GM12874 (cell line): ENCODE results near the gene A4GALT.

ENCODE experiments used
- TF ChIP-seq, protein P1 (sequence below): IDR thresholded peaks from 2 replicates; pipeline ENCODE4 v1.5.1; 2011; ENCODE audit warnings: low read depth, mild to moderate bottlenecking, control low read depth, low read length, moderate library complexity; ENCODE audit not compliant: insufficient read depth

Gene A4GALT

DNA sequence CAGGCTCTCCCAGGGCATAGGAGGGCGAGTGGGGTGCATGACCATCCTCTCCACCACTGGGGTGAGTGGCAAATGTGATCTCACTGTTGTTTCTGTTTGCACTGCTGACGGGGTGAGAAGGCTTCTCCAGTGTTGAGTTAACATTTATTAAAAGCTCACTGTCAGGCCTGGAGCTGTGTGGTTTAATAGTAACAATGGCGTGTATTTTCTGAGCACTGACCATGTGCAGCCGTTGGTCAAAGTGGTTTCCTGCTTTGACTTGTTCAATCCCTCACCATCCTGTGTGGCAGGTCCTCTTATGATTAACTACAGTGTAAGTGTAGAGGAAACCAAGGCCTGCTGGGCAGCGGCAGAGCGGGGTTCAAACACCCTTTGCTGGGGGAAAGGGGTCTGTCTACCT is 4.4 kb downstream of the A4GALT start:
- TF ChIP-seq, protein P1, sequence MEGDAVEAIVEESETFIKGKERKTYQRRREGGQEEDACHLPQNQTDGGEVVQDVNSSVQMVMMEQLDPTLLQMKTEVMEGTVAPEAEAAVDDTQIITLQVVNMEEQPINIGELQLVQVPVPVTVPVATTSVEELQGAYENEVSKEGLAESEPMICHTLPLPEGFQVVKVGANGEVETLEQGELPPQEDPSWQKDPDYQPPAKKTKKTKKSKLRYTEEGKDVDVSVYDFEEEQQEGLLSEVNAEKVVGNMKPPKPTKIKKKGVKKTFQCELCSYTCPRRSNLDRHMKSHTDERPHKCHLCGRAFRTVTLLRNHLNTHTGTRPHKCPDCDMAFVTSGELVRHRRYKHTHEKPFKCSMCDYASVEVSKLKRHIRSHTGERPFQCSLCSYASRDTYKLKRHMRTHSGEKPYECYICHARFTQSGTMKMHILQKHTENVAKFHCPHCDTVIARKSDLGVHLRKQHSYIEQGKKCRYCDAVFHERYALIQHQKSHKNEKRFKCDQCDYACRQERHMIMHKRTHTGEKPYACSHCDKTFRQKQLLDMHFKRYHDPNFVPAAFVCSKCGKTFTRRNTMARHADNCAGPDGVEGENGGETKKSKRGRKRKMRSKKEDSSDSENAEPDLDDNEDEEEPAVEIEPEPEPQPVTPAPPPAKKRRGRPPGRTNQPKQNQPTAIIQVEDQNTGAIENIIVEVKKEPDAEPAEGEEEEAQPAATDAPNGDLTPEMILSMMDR, result no peak

DNA sequence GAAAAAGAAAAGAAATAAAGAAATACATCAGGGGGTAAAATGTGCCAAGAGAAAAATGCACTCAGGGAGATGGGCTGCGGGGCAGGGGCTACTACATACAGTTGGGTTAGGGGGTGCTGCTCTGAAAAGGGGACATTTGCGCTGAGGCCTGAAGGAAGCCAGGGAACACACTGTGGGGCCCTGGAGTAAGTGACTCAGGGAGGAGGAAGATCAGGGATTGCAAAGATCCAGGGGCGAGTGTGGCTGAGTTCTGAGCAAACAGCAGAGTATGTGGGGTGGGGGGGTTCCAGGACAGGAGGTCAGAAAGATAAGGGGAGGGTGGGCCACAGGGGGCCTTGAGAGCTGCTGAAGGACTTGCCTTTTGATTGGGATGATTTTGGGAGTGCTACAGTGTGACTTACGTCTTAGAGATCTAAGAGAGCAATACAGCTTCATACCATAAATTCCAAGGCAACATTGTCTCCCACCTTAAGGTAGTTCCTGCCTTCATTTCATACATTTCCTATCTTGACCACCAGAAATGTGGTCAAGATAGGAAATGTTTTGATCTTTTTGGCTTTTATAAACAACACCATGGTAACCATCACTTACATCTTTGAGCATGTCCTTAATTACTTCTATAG is 5.8 kb downstream of the A4GALT start:
- TF ChIP-seq, protein P1, result no peak

DNA sequence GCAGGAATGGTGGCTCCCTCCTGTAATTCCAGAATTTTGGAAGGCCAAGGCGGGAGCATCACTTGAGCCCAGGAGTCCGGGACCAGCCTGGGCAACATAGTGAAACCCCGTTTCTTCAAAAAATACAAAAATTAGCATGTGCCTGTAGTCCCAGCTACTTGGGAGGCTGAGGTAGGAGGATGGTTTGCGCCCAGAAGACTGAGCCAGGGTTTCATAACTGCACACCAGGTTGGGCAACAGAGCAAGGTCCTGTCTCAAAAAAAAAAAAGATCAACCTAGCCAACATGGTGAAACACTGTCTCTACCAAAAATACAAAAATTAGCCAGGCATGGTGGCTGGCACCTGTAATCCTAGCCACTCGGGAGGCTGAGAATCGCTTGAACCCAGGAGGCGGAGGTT is 6.4 kb downstream of the A4GALT start:
- TF ChIP-seq, protein P1, result no peak

DNA sequence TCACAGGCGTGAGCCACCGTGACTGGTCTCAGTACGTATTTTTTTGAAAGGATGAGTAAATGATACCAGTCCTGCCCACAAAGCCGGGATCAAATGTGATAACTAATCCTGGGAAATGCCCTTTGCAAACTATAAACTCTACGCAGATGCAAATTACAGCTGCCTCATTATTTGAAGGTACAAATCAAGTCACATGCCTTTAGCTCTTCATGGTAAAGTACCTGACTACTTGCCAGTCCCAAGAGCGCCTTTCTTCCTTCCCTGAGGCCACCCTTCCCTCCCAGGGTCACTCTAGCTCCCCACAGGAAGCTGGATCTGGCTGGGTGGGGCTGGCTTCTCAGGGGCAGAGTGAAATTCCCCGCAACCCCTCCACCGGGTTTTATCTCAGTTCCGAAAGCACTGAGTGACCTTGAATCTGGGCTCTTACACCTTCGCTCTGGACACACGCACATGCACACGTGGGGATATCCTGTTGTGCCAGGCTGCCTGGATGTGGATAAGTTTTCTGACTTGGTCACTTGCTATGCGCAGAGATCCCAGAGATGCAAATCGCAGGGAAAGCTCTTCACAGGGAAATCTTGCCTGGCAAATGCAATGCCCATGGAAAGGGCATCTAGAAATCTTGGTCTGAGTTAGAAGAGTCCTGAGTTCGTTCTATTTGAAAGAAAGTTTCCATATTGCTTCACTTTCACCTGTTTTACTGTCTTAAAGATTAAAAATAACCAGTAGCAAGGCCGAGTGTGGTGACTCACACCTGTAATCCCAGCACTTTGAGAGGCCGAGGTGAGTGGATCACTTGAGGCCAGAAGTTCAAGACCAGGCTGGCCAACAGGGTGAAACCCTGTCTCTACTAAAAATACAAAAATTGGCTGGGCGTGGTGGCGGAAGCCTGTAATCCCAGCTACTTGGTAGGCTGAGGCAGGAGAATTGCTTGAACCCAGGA is 8.5 kb downstream of the A4GALT start:
- TF ChIP-seq, protein P1, result no peak

DNA sequence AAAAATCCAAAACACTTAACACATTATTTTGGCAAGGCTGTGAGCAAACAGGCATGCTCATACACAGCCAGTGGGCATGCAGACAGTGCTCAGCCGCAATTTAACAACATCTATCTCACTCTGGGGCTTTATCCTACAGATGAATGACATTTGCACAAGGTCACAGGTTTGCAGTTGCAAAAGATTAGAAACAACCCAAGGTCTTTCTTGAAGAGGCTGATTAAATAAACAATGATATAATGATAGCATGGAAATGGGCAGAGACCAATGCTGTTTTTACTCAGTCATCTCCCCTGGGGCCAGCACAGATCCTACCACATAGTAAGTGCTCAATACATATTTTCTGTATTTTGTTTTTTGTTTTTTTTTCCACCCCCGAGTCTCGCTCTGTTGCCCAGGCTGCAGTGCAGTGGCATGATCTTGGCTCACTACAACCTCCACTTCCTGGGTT is 9.4 kb downstream of the A4GALT start:
- TF ChIP-seq, protein P1, result no peak

DNA sequence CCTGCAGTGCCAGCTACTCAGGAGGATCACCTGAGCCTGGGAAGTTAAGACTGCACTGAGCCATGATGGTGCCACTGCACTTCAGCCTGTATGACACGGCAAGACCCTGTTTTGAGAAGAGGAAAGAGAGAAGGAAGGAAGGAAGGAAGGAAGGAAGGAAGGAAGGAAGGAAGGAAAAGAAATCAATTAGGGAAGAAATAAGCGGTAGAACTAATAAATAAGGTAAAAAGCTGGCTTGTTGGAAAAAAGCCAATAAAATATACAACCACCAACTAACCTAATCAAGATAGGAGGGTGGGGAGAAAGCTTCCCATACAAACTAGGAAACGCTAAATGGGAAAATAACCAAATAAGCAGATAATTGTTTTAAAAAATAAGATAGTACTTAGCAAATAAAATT is 12.3 kb downstream of the A4GALT start:
- TF ChIP-seq, protein P1, result no peak

DNA sequence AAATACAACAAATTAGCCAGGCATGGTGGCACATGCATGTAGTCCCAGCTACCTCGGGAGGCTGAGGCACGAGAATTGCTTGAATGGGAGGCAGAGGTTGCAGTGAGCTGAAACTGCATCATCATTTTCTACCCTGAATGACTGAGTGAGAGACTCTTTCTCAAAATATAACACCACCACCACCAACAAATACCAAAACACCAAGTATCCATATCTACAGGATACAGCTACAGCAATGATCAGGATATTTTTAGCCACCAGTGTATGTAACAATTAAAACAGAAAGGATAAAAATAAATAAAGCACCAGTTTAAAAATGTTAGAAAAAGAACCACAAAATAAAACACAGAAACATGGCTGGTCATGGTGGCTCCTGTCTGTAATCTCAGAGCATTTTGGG is 13.2 kb downstream of the A4GALT start:
- TF ChIP-seq, protein P1, result no peak
